DND-41 (cell line): ENCODE results near the gene SLC23A2.

Experiments used
- ATAC-seq: fragments of 200-7000 bp; cut with Tn5 transposase; 3 replicates; pipeline ENCODE4 v1.9.1; 2021; ENCODE audit warnings: low read depth; ENCODE audit not compliant: insufficient read depth
- DNase-seq: peaks from one replicate; pipeline ENCODE4 v3.0.0-alpha.2; 2020
- H2AFZ ChIP-seq: 2 replicates; pipeline ENCODE4 v1.6.0; 2012; ENCODE audit warnings: low read depth, low read length
- H3K27ac ChIP-seq: 2 replicates; pipeline ENCODE4 v1.5.1; 2012; ENCODE audit warnings: low read length, inconsistent platforms
- H3K27me3 ChIP-seq: fragments of 200-600 bp; sonication (generic); 2 replicates; pipeline ENCODE4 v1.6.0; 2012; ENCODE audit warnings: low read length, mild to moderate bottlenecking, inconsistent platforms; ENCODE audit not compliant: insufficient read depth, poor library complexity
- H3K36me3 ChIP-seq: 2 replicates; pipeline ENCODE4 v1.5.1; 2012; ENCODE audit warnings: low read length, inconsistent platforms; ENCODE audit not compliant: insufficient read depth
- H3K4me1 ChIP-seq: 2 replicates; pipeline ENCODE4 v1.5.1; 2012; ENCODE audit warnings: mild to moderate bottlenecking, low read length; ENCODE audit not compliant: insufficient read depth
- H3K4me2 ChIP-seq: 2 replicates; pipeline ENCODE4 v1.6.0; 2012; ENCODE audit warnings: mild to moderate bottlenecking, moderate library complexity, low read length, inconsistent platforms; ENCODE audit not compliant: insufficient read depth
- H3K4me3 ChIP-seq, 2 experiments: fragments of 200-600 bp in 1 of 2; shearing (Covaris generic) in 1 of 2; 2 replicates each; pipeline ENCODE4 v1.5.1; 2012 to 2016; ENCODE audit warnings: inconsistent platforms in 2 of 2, low read length in 2 of 2, mild to moderate bottlenecking in 2 of 2, low read depth in 1 of 2, moderate library complexity in 1 of 2
- H3K79me2 ChIP-seq: 2 replicates; pipeline ENCODE4 v1.6.0; 2012; ENCODE audit warnings: low read length, inconsistent platforms; ENCODE audit not compliant: insufficient read depth
- H3K9ac ChIP-seq: 2 replicates; pipeline ENCODE4 v1.6.0; 2012; ENCODE audit warnings: low read depth, mild to moderate bottlenecking, inconsistent platforms, low read length, moderate library complexity
- H3K9me3 ChIP-seq: 2 replicates; pipeline ENCODE4 v1.5.1; 2012; ENCODE audit warnings: low read length, moderate library complexity, mild to moderate bottlenecking, inconsistent platforms; ENCODE audit not compliant: insufficient read depth, severe bottlenecking
- H4K20me1 ChIP-seq: 2 replicates; pipeline ENCODE4 v1.6.0; 2012; ENCODE audit warnings: low read length; ENCODE audit not compliant: insufficient read depth
- EZH2 ChIP-seq: IDR thresholded peaks from 3 replicates; pipeline ENCODE4 v1.6.1; 2012; ENCODE audit warnings: borderline replicate concordance, low read depth, mild to moderate bottlenecking, moderate library complexity, low read length, inconsistent platforms; ENCODE audit not compliant: severe bottlenecking
- TF ChIP-seq, protein P1 (sequence below): IDR thresholded peaks from 2 replicates; pipeline ENCODE4 v1.5.1; 2012; ENCODE audit warnings: borderline replicate concordance, low read length, moderate library complexity, mild to moderate bottlenecking; ENCODE audit not compliant: poor library complexity, severe bottlenecking; ENCODE audit errors: extremely low read depth

Gene SLC23A2

DNA sequence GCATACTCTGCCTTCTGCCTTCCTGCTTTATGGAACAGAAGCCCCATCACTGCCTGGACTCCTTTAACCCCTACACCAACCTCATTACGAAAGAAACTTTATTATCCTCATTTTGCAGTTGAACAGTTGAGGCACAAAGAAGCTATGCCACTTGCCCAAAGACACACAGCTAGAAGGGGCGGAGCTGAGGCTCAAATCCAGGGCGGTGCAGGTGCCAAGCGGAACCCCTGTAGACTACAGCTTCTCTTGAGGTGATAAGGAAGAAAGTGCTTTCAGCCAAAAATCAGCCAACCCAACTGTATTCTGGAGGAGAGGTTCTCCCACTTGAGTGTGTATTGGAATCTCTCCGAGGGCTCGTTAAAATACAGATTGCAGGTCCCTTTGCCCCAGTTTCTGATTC lies 189.1 kb downstream of the SLC23A2 start:
- Histone ChIP-seq H3K79me2 (no peaks in the 10 kb centered on the region), H4K20me1 (peaks cover 39% of the 10 kb centered on the region; the same call in 1 of the 2 replicates), H2AFZ (no peak overlapping the region), H3K4me3 (no peak overlapping the region), H3K27ac (peak overlapping the region; percentile 42; the same call in 1 of the 2 replicates), H3K4me2 (no peak overlapping the region), H3K27me3 (no peaks in the 10 kb centered on the region), H3K9me3 (no peaks in the 10 kb centered on the region), H3K36me3 (no peaks in the 10 kb centered on the region), H3K9ac (no peak overlapping the region), H3K4me1 (peaks cover 15% of the 10 kb centered on the region)
- ATAC-seq (no peak), DNase-seq (no peak)
- TF ChIP-seq, protein P1, sequence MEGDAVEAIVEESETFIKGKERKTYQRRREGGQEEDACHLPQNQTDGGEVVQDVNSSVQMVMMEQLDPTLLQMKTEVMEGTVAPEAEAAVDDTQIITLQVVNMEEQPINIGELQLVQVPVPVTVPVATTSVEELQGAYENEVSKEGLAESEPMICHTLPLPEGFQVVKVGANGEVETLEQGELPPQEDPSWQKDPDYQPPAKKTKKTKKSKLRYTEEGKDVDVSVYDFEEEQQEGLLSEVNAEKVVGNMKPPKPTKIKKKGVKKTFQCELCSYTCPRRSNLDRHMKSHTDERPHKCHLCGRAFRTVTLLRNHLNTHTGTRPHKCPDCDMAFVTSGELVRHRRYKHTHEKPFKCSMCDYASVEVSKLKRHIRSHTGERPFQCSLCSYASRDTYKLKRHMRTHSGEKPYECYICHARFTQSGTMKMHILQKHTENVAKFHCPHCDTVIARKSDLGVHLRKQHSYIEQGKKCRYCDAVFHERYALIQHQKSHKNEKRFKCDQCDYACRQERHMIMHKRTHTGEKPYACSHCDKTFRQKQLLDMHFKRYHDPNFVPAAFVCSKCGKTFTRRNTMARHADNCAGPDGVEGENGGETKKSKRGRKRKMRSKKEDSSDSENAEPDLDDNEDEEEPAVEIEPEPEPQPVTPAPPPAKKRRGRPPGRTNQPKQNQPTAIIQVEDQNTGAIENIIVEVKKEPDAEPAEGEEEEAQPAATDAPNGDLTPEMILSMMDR: no peak
- TF ChIP-seq EZH2: no peak

DNA sequence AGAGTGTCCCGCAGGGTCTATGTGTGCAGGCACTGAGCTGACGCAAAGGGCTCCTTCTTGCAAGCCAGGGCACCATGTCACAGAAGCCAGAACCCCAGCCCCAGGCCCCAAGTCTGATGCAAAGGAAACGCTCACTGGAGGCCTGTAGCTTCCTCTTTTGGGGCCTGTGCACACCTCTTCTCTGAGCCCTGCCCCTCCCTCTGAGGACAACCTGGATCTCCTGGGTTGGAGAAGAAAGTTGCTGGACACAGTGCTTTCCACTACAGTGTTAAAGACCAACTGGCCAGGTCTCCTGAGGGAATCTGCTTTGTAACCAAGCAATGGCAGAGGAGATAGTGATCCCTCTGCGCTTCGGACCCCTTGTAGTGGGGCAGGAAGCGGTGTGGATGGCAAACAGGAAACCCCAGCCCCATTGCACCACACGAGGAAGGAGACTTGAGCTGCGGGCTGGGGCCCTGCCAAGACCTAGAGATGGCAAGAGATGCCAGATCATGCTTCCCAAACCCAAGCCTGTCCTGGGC lies 189.6 kb downstream of the SLC23A2 start:
- Histone ChIP-seq H3K27me3 (no peaks in the 10 kb centered on the region), H3K4me3 (no peak overlapping the region), H4K20me1 (peaks cover 39% of the 10 kb centered on the region; the same call in 1 of the 2 replicates), H3K4me1 (peaks cover 15% of the 10 kb centered on the region), H3K36me3 (no peaks in the 10 kb centered on the region), H3K4me2 (no peak overlapping the region), H3K9me3 (no peaks in the 10 kb centered on the region), H2AFZ (no peak overlapping the region), H3K9ac (no peak overlapping the region), H3K79me2 (no peaks in the 10 kb centered on the region), H3K27ac (peak overlapping the region; percentile 42; the same call in 1 of the 2 replicates)
- peak; percentile 74 for DNase-seq
- ATAC-seq: peak; percentile 87
- TF ChIP-seq, protein P1: no peak
- no peak for TF ChIP-seq EZH2

DNA sequence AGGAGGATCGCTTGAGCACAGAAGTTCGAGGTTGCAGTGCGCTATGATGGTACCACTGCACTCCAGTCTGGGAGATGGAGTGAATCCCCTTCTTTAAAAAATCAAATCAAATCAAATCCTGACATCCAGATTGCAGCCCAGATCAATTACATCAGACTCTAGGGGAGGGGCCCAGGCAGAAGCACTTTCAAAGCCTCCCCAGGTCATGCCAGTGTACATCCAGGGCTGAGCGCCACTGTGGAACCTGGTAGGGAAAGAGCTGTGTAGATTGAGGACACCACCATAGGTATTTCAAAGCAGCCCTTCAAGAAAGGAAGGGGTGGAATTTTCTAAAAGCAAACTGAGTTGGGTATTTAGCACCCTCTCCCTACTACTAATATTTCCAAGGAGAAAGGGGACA lies 190.1 kb downstream of the SLC23A2 start:
- no peak overlapping the region for H2AFZ ChIP-seq
- no peaks in the 10 kb centered on the region for H3K27me3 ChIP-seq
- no peak for DNase-seq
- no peak overlapping the region for H3K27ac ChIP-seq
- H3K4me1 ChIP-seq: peaks cover 15% of the 10 kb centered on the region
- H3K9ac ChIP-seq: no peak overlapping the region
- H3K9me3 ChIP-seq: no peaks in the 10 kb centered on the region
- no peak for ATAC-seq
- no peaks in the 10 kb centered on the region for H3K36me3 ChIP-seq
- no peaks in the 10 kb centered on the region for H3K79me2 ChIP-seq
- peaks cover 39% of the 10 kb centered on the region; the same call in 1 of the 2 replicates for H4K20me1 ChIP-seq
- no peak overlapping the region for H3K4me3 ChIP-seq
- TF ChIP-seq, protein P1: no peak
- H3K4me2 ChIP-seq: no peak overlapping the region

DNA sequence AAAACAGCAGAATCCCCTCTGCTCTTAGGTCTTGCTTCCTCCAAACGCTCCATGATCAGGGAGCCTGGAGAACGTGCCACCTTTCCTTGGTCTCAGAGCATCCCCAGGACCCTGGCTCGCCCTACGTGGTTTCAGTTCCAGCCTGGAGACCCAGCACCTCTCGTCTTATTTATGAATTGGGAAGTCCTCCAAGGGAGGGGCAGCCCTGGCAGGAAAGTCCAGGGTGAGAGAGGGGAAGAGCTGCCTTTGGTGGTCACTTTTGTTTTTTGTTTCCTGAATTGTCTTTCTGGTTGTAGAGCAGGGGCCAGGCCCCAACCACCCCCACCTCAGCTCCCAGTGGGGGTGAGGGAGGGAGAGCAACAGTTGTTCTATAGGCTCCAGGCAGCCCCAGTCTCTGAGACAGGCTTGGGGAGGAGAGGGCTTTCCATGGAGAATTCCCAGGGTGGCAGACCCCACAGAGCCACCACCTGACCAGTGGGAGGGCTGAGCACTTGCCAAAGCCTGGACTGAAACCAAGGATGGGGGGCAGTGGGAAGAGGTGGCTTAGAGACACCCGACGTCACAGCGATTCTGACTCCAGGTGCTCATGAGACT lies 190.8 kb downstream of the SLC23A2 start:
- H3K9me3 ChIP-seq: no peaks in the 10 kb centered on the region
- no peak overlapping the region for H3K4me3 ChIP-seq
- DNase-seq (no peak), ATAC-seq (no peak)
- no peaks in the 10 kb centered on the region for H3K27me3 ChIP-seq
- TF ChIP-seq, protein P1: no peak
- TF ChIP-seq EZH2: no peak
- H3K9ac ChIP-seq: no peak overlapping the region
- H3K27ac ChIP-seq: no peak overlapping the region
- no peaks in the 10 kb centered on the region for H3K36me3 ChIP-seq
- peaks cover 42% of the 10 kb centered on the region; the same call in 1 of the 2 replicates for H4K20me1 ChIP-seq
- no peak overlapping the region for H2AFZ ChIP-seq
- peaks cover 15% of the 10 kb centered on the region for H3K4me1 ChIP-seq
- no peaks in the 10 kb centered on the region for H3K79me2 ChIP-seq
- no peak overlapping the region for H3K4me2 ChIP-seq
